Measurements from ENCODE around the gene ATP4B. TPM values are rescaled to one million over a fixed set of nuclear protein-coding genes. Genes with fewer than 3 reads are reported as not detected.

The ATP4B gene
- total RNA-seq, 1 experiment from 2014 or later = not detected

DNA sequence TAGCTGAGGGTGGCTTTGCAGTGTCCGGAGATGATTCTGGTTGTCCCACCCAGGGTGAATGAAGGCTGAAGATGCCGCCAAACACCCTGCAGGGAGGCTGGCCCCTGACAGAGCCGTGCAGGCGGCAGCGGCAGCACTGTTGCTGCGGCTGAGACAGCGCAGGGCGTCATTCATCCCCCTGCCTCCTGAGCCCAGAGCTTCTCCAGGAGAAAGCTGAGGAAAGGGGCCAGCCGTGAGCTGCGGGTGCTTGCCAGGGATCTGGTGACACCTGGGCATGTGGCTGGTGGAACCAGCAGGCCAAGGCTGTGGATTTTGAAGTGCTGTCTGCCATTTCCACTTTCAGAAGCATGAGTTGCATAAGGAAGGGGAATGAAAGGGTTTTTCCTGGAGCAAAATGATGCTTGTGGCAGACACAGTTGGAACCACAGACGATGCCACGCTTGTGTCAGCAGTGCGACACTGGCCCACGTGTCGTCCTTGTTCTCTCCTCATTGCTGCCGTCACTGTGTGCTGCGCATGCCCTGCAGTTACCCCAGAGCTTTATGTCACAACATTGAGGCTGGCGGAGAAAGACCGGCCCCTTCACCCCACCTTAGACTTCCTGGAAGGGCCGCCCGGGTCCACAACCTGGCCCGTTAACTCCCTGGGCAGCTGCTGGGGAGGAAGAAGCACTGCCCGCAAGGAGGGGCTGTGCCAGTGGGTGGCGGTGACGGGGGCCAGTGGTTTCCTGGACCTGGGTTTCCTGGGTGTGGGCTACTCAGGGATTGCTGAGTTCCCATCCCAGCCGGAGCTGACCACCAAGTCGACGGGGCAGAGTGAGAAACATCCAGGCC, 50.7 kb downstream of the ATP4B start:
- no peak for DNase-seq
- no peak overlapping the region for H3K4me3 ChIP-seq
- H3K27me3 ChIP-seq = no peaks in the 10 kb centered on the region
- no peaks in the 10 kb centered on the region for H3K9me3 ChIP-seq
- peaks cover 49% of the 10 kb centered on the region for H3K36me3 ChIP-seq

DNA sequence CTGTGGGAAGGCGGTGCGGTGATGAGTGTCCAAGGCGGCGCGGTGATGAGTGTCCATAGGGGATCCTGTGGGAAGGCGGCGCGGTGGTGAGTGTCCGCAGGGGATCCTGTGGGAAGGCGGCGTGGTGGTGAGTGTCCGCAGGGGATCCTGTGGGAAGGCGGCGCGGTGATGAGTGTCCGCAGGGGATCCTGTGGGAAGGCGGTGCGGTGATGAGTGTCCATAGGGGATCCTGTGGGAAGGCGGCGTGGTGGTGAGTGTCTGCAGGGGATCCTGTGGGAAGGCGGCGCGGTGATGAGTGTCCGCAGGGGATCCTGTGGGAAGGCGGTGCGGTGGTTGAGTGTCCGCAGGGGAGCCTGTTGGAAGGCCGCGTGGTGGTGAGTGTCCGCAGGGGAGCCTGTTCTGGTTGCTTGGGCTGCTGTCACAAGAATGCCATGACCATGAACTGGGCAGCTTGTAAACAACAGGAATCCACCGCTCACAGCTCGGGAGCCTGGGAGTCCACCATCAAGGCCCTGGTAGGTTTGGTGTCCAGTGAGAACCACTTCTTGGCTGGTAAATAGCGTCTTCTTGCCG, 52.0 kb downstream of the ATP4B start:
- Histone ChIP-seq H3K27me3 (no peaks in the 10 kb centered on the region), H3K4me3 (no peak overlapping the region), H3K36me3 (peaks cover 38% of the 10 kb centered on the region), H3K9me3 (no peaks in the 10 kb centered on the region)
- no peak for DNase-seq

DNA sequence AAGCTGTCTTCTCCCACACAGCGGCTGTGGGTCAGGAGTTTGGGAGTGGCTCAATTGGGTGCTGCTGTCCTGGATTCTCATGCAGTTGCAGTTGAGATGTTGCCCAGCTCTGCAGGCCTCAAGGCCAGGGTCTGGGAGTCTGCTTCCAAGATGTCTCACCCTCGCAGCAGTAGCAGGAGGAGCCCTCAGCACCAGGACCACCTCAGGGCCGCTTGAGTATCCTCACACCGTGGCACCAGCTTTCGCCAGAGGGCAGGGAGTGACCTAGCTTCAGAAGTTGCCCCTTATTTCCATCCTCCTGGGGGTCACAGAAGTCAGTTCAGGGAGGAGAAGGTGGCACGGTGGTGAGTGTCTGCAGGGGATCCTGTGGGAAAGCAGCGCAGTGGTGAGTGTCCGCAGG, 52.5 kb downstream of the ATP4B start:
- Histone ChIP-seq H3K36me3 (peaks cover 35% of the 10 kb centered on the region), H3K4me3 (no peak overlapping the region), H3K27me3 (no peaks in the 10 kb centered on the region), H3K9me3 (no peaks in the 10 kb centered on the region)
- no peak for DNase-seq

DNA sequence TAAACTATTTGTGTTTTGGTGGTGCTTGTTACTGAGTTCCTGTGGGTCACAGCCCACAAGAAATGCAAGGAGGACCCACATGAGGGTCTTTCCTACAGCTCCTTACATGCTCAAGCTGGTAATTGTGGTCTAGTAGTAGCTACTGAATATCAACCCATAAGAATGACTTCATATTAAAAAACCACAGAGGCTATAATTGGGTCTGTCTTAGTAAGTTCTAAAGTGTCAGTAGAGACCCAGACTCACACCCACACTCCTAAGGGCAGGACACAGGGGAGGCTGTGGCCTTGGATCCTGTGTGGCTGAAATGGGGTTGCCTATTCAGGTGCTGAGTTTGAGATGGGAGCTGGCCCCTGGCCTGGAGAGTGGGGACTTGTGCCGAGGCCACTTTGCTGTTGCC, 53.8 kb downstream of the ATP4B start:
- H3K4me3 ChIP-seq = no peak overlapping the region
- DNase-seq = no peak
- H3K36me3 ChIP-seq = peaks cover 35% of the 10 kb centered on the region
- no peaks in the 10 kb centered on the region for H3K9me3 ChIP-seq
- H3K27me3 ChIP-seq = no peaks in the 10 kb centered on the region

DNA sequence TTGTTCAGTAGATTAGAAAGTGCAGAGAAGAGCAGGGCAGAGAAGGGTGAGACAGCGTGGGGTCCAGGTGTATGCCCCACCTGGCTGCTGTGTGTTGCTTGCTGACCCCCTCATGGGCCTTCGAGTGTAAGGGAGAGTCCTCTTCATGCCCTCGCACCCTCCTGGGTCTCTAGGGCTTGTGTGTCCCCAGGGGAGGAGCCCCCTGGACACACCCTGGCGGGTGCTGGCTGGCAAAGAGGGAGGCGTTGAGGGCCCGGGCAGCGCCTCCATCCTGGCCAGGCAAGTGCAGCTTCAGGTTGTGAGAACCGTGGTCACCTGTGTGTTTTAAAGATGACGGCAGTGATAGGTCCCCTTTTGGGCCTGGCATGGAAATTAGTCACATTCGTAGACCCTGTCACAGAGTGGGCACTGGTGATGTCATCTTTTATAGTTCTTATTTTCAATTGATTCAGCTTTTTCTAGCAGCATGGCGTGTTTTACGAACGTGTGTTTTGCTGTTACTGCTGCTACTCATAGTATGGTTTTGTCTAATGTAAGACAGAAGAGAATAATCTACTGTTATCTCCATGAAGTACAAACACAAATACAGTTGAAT, 54.8 kb downstream of the ATP4B start:
- H3K36me3 ChIP-seq = peaks cover 37% of the 10 kb centered on the region
- DNase-seq = no peak

DNA sequence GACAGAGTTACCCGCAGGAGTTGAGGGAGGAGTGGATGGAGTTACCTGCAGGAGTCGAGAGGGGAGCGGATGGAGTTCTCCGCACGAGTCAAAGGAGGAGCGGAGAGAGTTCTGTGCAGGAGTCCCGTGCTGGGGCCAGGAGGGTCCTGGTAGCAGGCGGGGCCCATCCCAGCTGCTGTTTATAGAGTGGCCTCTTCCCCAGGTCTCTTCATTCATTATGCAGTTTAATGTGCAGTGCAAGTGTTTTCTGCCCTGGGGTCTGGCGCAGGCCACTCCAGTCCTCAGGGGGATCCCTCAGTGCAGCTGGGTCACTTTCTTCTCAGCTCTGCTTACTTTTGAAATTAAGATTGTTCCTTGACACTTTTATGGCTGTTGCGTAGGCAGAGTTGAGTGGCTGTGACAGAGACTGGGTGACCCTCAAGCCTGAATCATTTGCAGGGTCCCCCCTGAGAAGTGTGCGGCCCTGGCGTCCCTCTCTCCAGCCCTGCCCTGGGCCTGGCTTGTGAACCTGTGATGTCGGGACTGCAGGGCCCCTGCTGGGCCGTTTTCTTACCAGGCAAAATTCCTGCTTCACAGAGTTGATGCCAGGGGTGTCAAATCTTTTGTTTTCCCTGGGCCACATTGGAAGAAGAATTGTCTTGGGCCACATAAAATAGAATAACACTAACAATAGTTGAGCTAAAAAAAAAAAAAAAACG, 55.6 kb downstream of the ATP4B start:
- Histone ChIP-seq H3K4me3 (no peak overlapping the region), H3K36me3 (peaks cover 40% of the 10 kb centered on the region), H3K9me3 (no peaks in the 10 kb centered on the region), H3K27me3 (no peaks in the 10 kb centered on the region)
- no peak for DNase-seq

More for the DNA sequence above, 54.8 kb downstream of the ATP4B start:
- Histone ChIP-seq H3K27me3 (no peaks in the 10 kb centered on the region), H3K9me3 (no peaks in the 10 kb centered on the region), H3K4me3 (no peak overlapping the region)

DNA sequence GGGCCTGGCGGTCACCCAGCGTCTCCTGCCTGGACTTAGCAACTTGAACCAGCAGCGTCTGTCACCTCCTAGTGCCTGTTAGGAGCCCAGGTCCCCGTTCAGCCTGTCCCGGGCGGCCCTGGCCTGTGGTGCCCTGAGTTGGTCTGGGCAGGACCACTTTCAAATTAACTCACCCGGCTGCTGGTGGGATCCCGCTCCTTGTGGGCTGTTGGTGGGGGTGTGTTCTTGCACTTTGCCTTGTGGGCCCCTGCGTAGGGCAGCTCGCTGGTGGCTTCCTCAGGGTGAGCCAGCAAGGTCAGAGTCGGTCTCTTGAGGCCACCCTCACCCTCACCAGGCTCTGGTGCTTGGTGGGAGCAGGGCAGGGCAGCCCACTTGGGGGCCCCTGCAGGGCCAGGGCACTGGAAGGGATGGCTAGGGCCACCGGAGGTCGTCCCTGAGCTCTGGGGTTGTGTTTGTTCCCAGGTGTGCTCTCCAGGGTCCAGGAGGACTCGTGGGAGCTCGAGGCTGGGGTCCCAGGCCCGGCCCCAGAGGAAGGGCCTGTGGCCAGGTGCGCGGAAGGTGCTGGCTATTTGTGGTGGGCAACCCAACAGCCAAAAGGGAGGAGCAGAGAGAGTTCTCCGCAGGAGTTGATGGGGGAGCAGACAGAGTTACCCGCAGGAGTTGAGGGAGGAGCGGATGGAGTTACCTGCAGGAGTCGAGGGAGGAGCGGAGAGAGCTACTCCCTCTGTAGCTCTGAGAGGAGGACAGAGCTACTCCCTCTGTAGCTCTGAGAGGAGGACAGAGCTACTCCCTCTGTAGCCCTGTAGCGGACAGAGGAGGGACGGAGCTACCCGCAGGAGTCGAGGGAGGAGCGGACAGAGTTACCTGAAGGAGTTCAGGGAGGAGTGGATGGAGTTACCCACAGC, 56.6 kb downstream of the ATP4B start:
- Histone ChIP-seq H3K36me3 (peaks cover 46% of the 10 kb centered on the region), H3K27me3 (no peaks in the 10 kb centered on the region)

DNA sequence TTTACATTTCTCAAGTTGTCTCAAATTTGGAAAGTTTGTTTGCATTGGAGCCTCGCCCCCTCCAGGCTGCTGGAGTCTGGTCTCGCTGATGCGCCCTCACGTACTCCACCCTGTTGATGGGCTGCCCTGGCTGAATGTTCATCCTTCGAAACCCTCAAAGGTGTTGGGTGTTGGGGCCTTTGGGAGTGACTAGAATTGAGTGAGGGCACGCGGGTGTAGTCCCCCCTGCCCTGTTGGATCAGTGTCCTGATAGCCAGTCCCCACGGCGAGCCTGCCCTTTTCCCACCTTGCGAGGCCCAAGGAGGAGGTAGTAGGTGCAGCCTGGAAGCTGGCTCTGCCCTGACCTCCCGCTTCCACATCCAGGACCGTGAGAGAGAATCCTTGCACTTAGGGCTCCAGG, 58.6 kb downstream of the ATP4B start:
- Histone ChIP-seq H3K27me3 (no peaks in the 10 kb centered on the region), H3K36me3 (peaks cover 55% of the 10 kb centered on the region), H3K4me3 (no peak overlapping the region), H3K9me3 (no peaks in the 10 kb centered on the region)
- DNase-seq = no peak

More for the DNA sequence above, 56.6 kb downstream of the ATP4B start:
- no peaks in the 10 kb centered on the region for H3K9me3 ChIP-seq
- no peak overlapping the region for H3K4me3 ChIP-seq
- no peak for DNase-seq

Other genes starting within 250 kb of the ATP4B start
- 0.96 and 2.8 TPM in 2 replicates for gene ADPRHL1, start 204.7 kb downstream of the ATP4B start, total RNA-seq (2014; rRNA removed; shearing (Covaris generic); ENCODE audit: low replicate concordance)
- gene DCUN1D2, start 167.5 kb downstream of the ATP4B start, total RNA-seq (2014; rRNA removed; shearing (Covaris generic); ENCODE audit: low replicate concordance) = 6.0 and 6.8 TPM in 2 replicates
- 38.3 and 131 TPM in 2 replicates for gene TFDP1, start 73.4 kb downstream of the ATP4B start, total RNA-seq (2014; rRNA removed; shearing (Covaris generic); ENCODE audit: low replicate concordance)
- not detected in 2 replicates for gene GRK1, start 9.0 kb upstream of the ATP4B start, total RNA-seq (2014; rRNA removed; shearing (Covaris generic); ENCODE audit: low replicate concordance)
- 1.4 TPM in 1 of 2 replicates, not detected in the other for gene TMEM255B, start 101.0 kb upstream of the ATP4B start, total RNA-seq (2014; rRNA removed; shearing (Covaris generic); ENCODE audit: low replicate concordance)
- gene GAS6, start 205.9 kb upstream of the ATP4B start, total RNA-seq (2014; rRNA removed; shearing (Covaris generic); ENCODE audit: low replicate concordance) = 332 and 394 TPM in 2 replicates